ENCODE measurements around the gene ME3.

DNA sequence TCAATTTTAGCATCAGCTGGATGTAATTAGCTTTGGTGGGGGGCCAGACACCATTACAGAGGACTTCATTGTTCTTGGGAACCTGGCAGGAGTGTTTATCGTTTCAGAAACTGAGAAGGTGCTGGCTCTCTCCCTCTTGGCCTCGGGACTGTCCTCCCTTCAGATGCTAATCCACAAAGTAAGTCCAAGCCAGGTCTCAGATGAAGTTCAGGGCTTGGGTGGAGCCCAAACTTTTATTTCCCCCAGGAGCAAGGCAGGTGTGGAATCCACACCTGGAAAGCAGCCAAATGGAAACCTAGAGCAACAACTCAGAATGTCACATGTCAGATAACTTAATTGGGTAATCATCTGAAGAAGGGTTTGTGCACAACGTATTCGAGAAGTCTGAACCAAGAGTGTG is 119.2 kb downstream of the ME3 start:
- TF ChIP-seq, protein P1, sequence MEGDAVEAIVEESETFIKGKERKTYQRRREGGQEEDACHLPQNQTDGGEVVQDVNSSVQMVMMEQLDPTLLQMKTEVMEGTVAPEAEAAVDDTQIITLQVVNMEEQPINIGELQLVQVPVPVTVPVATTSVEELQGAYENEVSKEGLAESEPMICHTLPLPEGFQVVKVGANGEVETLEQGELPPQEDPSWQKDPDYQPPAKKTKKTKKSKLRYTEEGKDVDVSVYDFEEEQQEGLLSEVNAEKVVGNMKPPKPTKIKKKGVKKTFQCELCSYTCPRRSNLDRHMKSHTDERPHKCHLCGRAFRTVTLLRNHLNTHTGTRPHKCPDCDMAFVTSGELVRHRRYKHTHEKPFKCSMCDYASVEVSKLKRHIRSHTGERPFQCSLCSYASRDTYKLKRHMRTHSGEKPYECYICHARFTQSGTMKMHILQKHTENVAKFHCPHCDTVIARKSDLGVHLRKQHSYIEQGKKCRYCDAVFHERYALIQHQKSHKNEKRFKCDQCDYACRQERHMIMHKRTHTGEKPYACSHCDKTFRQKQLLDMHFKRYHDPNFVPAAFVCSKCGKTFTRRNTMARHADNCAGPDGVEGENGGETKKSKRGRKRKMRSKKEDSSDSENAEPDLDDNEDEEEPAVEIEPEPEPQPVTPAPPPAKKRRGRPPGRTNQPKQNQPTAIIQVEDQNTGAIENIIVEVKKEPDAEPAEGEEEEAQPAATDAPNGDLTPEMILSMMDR (IDR thresholded peaks at IDR 0.05; ENCODE audit: low read length): no peak
- TF ChIP-seq EZH2 (optimal IDR thresholded peaks at IDR 0.05; ENCODE audit: low read depth, low read length): no peak

All from MM.1S (cell line).